OCI-LY3 (cell line): ENCODE results near the gene RAB31.

Experiments used
- H2AFZ ChIP-seq: fragments of 200-600, 300-600 bp; shearing (Covaris generic); 2 replicates; pipeline ENCODE4 v1.6.0; 2014; ENCODE audit warnings: antibody characterized with exemption, low read depth, low read length
- H3K27ac ChIP-seq: fragments of 200-600, 300-600 bp; sonication (generic); 2 replicates; pipeline ENCODE4 v1.5.1; 2014; ENCODE audit warnings: mild to moderate bottlenecking, low read length, moderate library complexity, mixed read lengths
- H3K27me3 ChIP-seq: fragments of 200-600, 300-600 bp; sonication (generic); 2 replicates; pipeline ENCODE4 v1.6.1; 2014; ENCODE audit warnings: low read depth, low read length, mixed read lengths
- H3K36me3 ChIP-seq: fragments of 200-600, 300-600 bp; sonication (generic); replicated peaks from 2 replicates; pipeline ENCODE3; 2014; ENCODE audit warnings: low read depth, low read length, mixed read lengths
- H3K4me1 ChIP-seq: fragments of 300-600, 200-600 bp; sonication (generic); 2 replicates; pipeline ENCODE4 v1.6.1; 2014; ENCODE audit warnings: low read length, mixed read lengths
- H3K4me2 ChIP-seq: fragments of 200-600, 300-600 bp; sonication (generic); 2 replicates; pipeline ENCODE4 v1.6.1; 2014; ENCODE audit warnings: low read length, mixed read lengths
- H3K4me3 ChIP-seq: fragments of 300-600, 200-600 bp; sonication (generic); 2 replicates; pipeline ENCODE4 v1.5.1; 2014; ENCODE audit warnings: antibody characterized with exemption, mild to moderate bottlenecking, low read length, moderate library complexity
- H3K79me2 ChIP-seq: fragments of 300-600, 200-600 bp; shearing (Covaris generic); 2 replicates; pipeline ENCODE4 v1.6.1; 2014; ENCODE audit warnings: mild to moderate bottlenecking, low read length, mixed read lengths
- H3K9ac ChIP-seq: fragments of 300-600, 200-600 bp; shearing (Covaris generic); 2 replicates; pipeline ENCODE4 v1.6.0; 2014; ENCODE audit warnings: mild to moderate bottlenecking, low read length, moderate library complexity
- H3K9me3 ChIP-seq: fragments of 200-600, 300-600 bp; shearing (Covaris generic); 2 replicates; pipeline ENCODE4 v1.6.1; 2014; ENCODE audit warnings: low read length, mixed read lengths; ENCODE audit not compliant: insufficient read depth
- H4K20me1 ChIP-seq: fragments of 200-600, 300-600 bp; sonication (generic); 2 replicates; pipeline ENCODE4 v1.6.1; 2016; ENCODE audit warnings: low read length, mixed read lengths; ENCODE audit not compliant: insufficient read depth
- CTCF ChIP-seq: fragments of 200-600, 300-600 bp; sonication (generic); IDR thresholded peaks from 2 replicates; pipeline ENCODE4 v1.5.1; 2014; ENCODE audit warnings: antibody characterized with exemption, low read length, low read depth
- EZH2phosphoT487 ChIP-seq: fragments of 200-600 bp; shearing (Covaris generic); IDR thresholded peaks from 2 replicates; pipeline ENCODE4 v1.6.1; 2018; ENCODE audit warnings: antibody characterized with exemption, mixed run types, low read depth

RAB31 gene

GRCh38 chr18:9808295-9809241, 100.5 kb downstream of the RAB31 start:
- no peaks in the 10 kb centered on the region for H3K4me1 ChIP-seq
- peaks cover 8% of the 10 kb centered on the region; the same call in 1 of the 2 replicates for H3K27me3 ChIP-seq
- H3K4me3 ChIP-seq = no peak overlapping the region
- no peaks in the 10 kb centered on the region for H3K9me3 ChIP-seq
- H3K4me2 ChIP-seq = no peak overlapping the region
- no peak overlapping the region for H2AFZ ChIP-seq
- no peak overlapping the region for H3K27ac ChIP-seq
- H4K20me1 ChIP-seq = no peaks in the 10 kb centered on the region
- H3K36me3 ChIP-seq = no peaks in the 10 kb centered on the region
- TF ChIP-seq EZH2phosphoT487 (no peak), CTCF (no peak)
- H3K9ac ChIP-seq = no peak overlapping the region
- H3K79me2 ChIP-seq = no peaks in the 10 kb centered on the region

- Histone ChIP-seq H4K20me1 (no peaks in the 10 kb centered on the region), H3K79me2 (no peaks in the 10 kb centered on the region), H3K4me3 (no peak overlapping the region), H3K9me3 (no peaks in the 10 kb centered on the region), H3K4me2 (no peak overlapping the region), H2AFZ (no peak overlapping the region), H3K36me3 (no peaks in the 10 kb centered on the region), H3K27ac (no peak overlapping the region), H3K4me1 (no peaks in the 10 kb centered on the region), H3K9ac (no peak overlapping the region), H3K27me3 (peaks cover 8% of the 10 kb centered on the region; the same call in 1 of the 2 replicates)
- TF ChIP-seq EZH2phosphoT487 (no peak), CTCF (no peak)
These were observed 101.6 kb downstream of the RAB31 start for GRCh38 chr18:9809697-9810096.

- H3K27me3 ChIP-seq = peaks cover 8% of the 10 kb centered on the region; the same call in 1 of the 2 replicates
- H3K4me1 ChIP-seq = no peaks in the 10 kb centered on the region
- no peaks in the 10 kb centered on the region for H3K79me2 ChIP-seq
- TF ChIP-seq EZH2phosphoT487 (no peak), CTCF (no peak)
- H2AFZ ChIP-seq = no peak overlapping the region
- H4K20me1 ChIP-seq = no peaks in the 10 kb centered on the region
- H3K36me3 ChIP-seq = no peaks in the 10 kb centered on the region
- no peak overlapping the region for H3K9ac ChIP-seq
- H3K27ac ChIP-seq = no peak overlapping the region
- H3K4me3 ChIP-seq = no peak overlapping the region
- H3K9me3 ChIP-seq = no peaks in the 10 kb centered on the region
- no peak overlapping the region for H3K4me2 ChIP-seq
These were observed 102.2 kb downstream of the RAB31 start for GRCh38 chr18:9810299-9810698.

GRCh38 chr18:9810994-9811705, 103.0 kb downstream of the RAB31 start:
- no peak overlapping the region for H3K4me3 ChIP-seq
- H3K9me3 ChIP-seq = no peaks in the 10 kb centered on the region
- H3K27me3 ChIP-seq = peaks cover 8% of the 10 kb centered on the region; the same call in 1 of the 2 replicates
- H3K9ac ChIP-seq = no peak overlapping the region
- H2AFZ ChIP-seq = no peak overlapping the region
- H3K4me2 ChIP-seq = no peak overlapping the region
- no peak overlapping the region for H3K27ac ChIP-seq
- no peaks in the 10 kb centered on the region for H3K36me3 ChIP-seq
- H3K4me1 ChIP-seq = no peaks in the 10 kb centered on the region
- TF ChIP-seq EZH2phosphoT487 (no peak), CTCF (no peak)
- no peaks in the 10 kb centered on the region for H4K20me1 ChIP-seq
- H3K79me2 ChIP-seq = no peaks in the 10 kb centered on the region
